ENCODE data around the gene PIGQ. TPM values are rescaled to one million over a fixed set of nuclear protein-coding genes. Genes with fewer than 3 reads are reported as not detected.

PIGQ gene
- polyA plus RNA-seq, 2 of the 4 experiments (the other 2 are of a cell fraction): 13.2 to 31.2 TPM

GRCh38 chr16:630249-630814 is 60.6 kb downstream of the PIGQ start:
- H3K27ac ChIP-seq: peak overlapping the region in 1 of 2 experiments; percentile 30; a peak in 1 of 6 replicates
- TF ChIP-seq CBX8 (IDR thresholded peaks at IDR 0.05): no peak
- no peak for TF ChIP-seq NR3C1 (IDR thresholded peaks at IDR 0.05)
- no peak for TF ChIP-seq RARB (CRISPR knock-in tag; IDR thresholded peaks at IDR 0.05)
- no peak for TF ChIP-seq ZFP36 (IDR thresholded peaks at IDR 0.05; ENCODE audit: borderline replicate concordance, partially characterized antibody)
- TF ChIP-seq, protein P1, sequence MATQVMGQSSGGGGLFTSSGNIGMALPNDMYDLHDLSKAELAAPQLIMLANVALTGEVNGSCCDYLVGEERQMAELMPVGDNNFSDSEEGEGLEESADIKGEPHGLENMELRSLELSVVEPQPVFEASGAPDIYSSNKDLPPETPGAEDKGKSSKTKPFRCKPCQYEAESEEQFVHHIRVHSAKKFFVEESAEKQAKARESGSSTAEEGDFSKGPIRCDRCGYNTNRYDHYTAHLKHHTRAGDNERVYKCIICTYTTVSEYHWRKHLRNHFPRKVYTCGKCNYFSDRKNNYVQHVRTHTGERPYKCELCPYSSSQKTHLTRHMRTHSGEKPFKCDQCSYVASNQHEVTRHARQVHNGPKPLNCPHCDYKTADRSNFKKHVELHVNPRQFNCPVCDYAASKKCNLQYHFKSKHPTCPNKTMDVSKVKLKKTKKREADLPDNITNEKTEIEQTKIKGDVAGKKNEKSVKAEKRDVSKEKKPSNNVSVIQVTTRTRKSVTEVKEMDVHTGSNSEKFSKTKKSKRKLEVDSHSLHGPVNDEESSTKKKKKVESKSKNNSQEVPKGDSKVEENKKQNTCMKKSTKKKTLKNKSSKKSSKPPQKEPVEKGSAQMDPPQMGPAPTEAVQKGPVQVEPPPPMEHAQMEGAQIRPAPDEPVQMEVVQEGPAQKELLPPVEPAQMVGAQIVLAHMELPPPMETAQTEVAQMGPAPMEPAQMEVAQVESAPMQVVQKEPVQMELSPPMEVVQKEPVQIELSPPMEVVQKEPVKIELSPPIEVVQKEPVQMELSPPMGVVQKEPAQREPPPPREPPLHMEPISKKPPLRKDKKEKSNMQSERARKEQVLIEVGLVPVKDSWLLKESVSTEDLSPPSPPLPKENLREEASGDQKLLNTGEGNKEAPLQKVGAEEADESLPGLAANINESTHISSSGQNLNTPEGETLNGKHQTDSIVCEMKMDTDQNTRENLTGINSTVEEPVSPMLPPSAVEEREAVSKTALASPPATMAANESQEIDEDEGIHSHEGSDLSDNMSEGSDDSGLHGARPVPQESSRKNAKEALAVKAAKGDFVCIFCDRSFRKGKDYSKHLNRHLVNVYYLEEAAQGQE (IDR thresholded peaks at IDR 0.05): no peak
- no peak for TF ChIP-seq EHF (CRISPR knock-in tag; IDR thresholded peaks at IDR 0.05)
- TF ChIP-seq EP300 (IDR thresholded peaks at IDR 0.05): no peak
- ChIA-PET POLR2A (no interaction called here), CTCF (no interaction called here)
- DNase-seq (ENCODE audit: low read depth in 1 of 2, low spot score in 1 of 2) (no peak), FAIRE-seq (no peak), ATAC-seq (no peak)
- peaks cover 51% of the 10 kb centered on the region for H3K4me1 ChIP-seq
- no peaks in the 10 kb centered on the region for H3K9me3 ChIP-seq
- 90% methylated on average over 11 of the region's 29 CpGs for WGBS (ENCODE audit: missing lambda C conversion rate)
- H3K4me2 ChIP-seq: no peak overlapping the region
- H3K4me3 ChIP-seq: no peak overlapping the region

DNA sequence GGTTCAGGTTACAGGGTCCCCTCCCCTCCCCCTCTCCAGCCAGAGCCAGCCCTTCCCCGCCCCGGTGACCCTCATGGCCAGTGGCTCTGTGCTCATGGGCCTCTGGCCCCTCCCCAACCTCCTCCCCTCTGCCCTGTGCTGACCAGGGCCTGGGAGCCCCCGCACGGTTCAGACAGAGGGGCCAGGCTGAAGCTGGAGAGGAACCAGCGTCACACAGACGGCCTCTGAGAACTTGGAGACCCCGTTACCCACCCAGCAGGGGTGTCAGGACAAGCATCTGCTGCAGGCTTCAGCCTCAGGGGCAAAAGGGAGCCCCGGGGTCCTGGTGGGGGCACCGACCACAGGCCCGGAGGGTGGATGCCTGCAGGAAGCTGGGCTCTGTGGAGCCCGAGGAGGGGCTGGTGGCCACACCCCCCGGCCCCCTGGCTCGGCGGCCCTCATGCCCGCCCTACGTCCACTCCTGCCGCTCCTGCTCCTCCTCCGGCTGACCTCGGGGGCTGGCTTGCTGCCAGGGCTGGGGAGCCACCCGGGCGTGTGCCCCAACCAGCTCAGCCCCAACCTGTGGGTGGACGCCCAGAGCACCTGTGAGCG is 61.1 kb downstream of the PIGQ start, which contains the start of gene WFIKKN1:
TSS of gene WFIKKN1 (plus strand) at position 171 of the 591 bp plus-strand sequence. CDS start at position 440, 269 bp downstream.
- POLR2A ChIA-PET: no interaction called here
- no peak for ATAC-seq
- Histone ChIP-seq H3K27ac (peak within 1 kb of the TSS in 1 of 2 experiments; percentile 48; a peak in 3 of 6 replicates), H3K4me2 (no peak within 1 kb of the TSS), H3K4me1 (peaks cover 48% of the 10 kb centered on the region), H3K9me3 (no peaks in the 10 kb centered on the region), H3K4me3 (no peak within 1 kb of the TSS)
- CTCF ChIA-PET: no interaction called here
- FAIRE-seq: no peak
- DNase-seq (ENCODE audit: low read depth in 1 of 2, low spot score in 1 of 2): no peak
- 53% methylated on average over 6 of the region's 23 CpGs for WGBS (ENCODE audit: missing lambda C conversion rate)
- TF ChIP-seq PBX3 (IDR thresholded peaks at IDR 0.05) (0 out of 2 replicates have a peak, but pooled peaks have one; percentile 24), GATA3 (IDR thresholded peaks at IDR 0.05; ENCODE audit: borderline replicate concordance) (no peak)

DNA sequence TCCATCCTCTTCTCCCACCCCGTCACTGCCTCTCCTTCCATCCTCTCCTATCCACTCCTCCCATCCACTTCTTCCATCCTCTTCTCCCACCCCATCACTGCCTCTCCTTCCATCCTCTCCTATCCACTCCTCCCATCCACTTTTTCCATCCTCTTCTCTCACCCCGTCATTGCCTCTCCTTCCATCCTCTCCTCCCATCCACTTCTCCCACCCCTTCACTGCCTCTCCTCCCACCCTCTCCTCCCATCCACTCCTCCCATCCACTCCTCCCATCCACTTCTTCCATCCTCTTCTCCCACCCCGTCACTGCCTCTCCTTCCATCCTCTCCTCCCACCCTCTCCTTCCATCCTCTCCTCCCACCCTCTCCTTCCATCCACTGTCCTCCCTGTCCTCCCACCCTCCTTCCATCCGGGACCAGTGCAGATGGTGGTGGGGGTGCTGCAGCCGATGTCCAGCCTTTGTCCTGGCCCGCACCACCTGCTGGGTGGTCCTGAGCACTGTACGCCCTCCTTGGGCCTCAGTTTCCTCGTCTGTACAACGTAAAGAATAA is 62.1 kb downstream of the PIGQ start:
- WGBS (ENCODE audit: missing lambda C conversion rate): 86% methylated on average over 8 of the region's 9 CpGs
- no peak overlapping the region for H3K4me2 ChIP-seq
- ChIA-PET POLR2A (no interaction called here), CTCF (interaction anchor here (0.5 kb wide), 1 partner anchor 1687 kb away, joined by 3 read pairs; no protein-coding TSS in a partner anchor)
- ATAC-seq (no peak), DNase-seq (ENCODE audit: low read depth in 1 of 2, low spot score in 1 of 2) (no peak), FAIRE-seq (no peak)
- TF ChIP-seq JUNB (IDR thresholded peaks at IDR 0.05): no peak
- TF ChIP-seq FOSL2 (IDR thresholded peaks at IDR 0.05): no peak
- TF ChIP-seq FOSL2 (CRISPR knock-in tag; IDR thresholded peaks at IDR 0.05): no peak
- TF ChIP-seq RARB (CRISPR knock-in tag; IDR thresholded peaks at IDR 0.05): no peak
- TF ChIP-seq RAD21 (conservative IDR thresholded peaks at IDR 0.05 in 1 of 2, IDR thresholded peaks at IDR 0.05 in 1 of 2): no peak
- TF ChIP-seq MAZ (IDR thresholded peaks at IDR 0.05; ENCODE audit: borderline replicate concordance, low read depth, low read length): no peak
- no peak for TF ChIP-seq CHD2 (IDR thresholded peaks at IDR 0.05; ENCODE audit: low read length, partially characterized antibody)
- TF ChIP-seq MAX (IDR thresholded peaks at IDR 0.05): no peak
- TF ChIP-seq JUN (IDR thresholded peaks at IDR 0.05): no peak
- TF ChIP-seq, protein P2, sequence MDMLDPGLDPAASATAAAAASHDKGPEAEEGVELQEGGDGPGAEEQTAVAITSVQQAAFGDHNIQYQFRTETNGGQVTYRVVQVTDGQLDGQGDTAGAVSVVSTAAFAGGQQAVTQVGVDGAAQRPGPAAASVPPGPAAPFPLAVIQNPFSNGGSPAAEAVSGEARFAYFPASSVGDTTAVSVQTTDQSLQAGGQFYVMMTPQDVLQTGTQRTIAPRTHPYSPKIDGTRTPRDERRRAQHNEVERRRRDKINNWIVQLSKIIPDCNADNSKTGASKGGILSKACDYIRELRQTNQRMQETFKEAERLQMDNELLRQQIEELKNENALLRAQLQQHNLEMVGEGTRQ (IDR thresholded peaks at IDR 0.05): no peak
- no peak for TF ChIP-seq ESRRA (IDR thresholded peaks at IDR 0.05; ENCODE audit: borderline replicate concordance, low read length)
- TF ChIP-seq, protein P1 (IDR thresholded peaks at IDR 0.05): no peak
- no peaks in the 10 kb centered on the region for H3K9me3 ChIP-seq
- H3K27ac ChIP-seq: no peak overlapping the region
- peaks cover 40% of the 10 kb centered on the region for H3K4me1 ChIP-seq
- no peak overlapping the region for H3K4me3 ChIP-seq
